ENCODE results near the gene DNAH7.

DNA sequence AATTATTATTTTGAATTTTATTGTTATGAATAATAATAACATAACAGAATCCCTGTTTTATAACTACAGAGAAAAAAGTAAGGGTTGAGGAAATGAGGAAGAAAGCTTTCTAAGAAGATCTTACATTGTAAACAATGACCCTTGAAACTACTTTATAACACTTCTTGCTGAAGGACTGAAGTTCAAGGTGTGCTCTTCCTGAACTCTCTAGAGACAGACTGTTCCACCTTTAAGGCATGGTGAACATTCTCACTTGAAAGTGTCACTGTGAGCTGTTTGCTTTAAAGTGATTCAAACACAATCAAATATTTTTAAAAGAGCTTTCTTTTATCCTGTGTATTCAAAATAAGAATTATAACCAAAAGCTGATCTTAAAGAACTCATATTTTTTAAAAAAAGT, 131.5 kb downstream of the DNAH7 start:
- no peak for TF ChIP-seq POLR2A (IDR thresholded peaks at IDR 0.05; ENCODE audit: low read depth, low read length)
- no peak for TF ChIP-seq EP300 (IDR thresholded peaks at IDR 0.05; ENCODE audit: borderline replicate concordance in 1 of 2, control insufficient read depth in 1 of 2, low read depth in 2 of 2, low read length in 2 of 2)
- TF ChIP-seq, protein P1, sequence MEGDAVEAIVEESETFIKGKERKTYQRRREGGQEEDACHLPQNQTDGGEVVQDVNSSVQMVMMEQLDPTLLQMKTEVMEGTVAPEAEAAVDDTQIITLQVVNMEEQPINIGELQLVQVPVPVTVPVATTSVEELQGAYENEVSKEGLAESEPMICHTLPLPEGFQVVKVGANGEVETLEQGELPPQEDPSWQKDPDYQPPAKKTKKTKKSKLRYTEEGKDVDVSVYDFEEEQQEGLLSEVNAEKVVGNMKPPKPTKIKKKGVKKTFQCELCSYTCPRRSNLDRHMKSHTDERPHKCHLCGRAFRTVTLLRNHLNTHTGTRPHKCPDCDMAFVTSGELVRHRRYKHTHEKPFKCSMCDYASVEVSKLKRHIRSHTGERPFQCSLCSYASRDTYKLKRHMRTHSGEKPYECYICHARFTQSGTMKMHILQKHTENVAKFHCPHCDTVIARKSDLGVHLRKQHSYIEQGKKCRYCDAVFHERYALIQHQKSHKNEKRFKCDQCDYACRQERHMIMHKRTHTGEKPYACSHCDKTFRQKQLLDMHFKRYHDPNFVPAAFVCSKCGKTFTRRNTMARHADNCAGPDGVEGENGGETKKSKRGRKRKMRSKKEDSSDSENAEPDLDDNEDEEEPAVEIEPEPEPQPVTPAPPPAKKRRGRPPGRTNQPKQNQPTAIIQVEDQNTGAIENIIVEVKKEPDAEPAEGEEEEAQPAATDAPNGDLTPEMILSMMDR (IDR thresholded peaks at IDR 0.05 in 2 of 3, conservative IDR thresholded peaks at IDR 0.05 in 1 of 3; ENCODE audit: control insufficient read depth in 2 of 3, extremely low read depth in 1 of 3, insufficient read depth in 1 of 3, low read depth in 3 of 3, low read length in 3 of 3) = no peak
- no peak for TF ChIP-seq RAD51 (IDR thresholded peaks at IDR 0.05)
- TF ChIP-seq SRF (IDR thresholded peaks at IDR 0.05; ENCODE audit: low read depth in 2 of 2, low read length in 2 of 2) = no peak
